ENCODE measurements around the gene TBC1D22A. TPM values are rescaled to one million over a fixed set of nuclear protein-coding genes. Genes with fewer than 3 reads are reported as not detected.

The TBC1D22A gene
- total RNA-seq, 2 donors from 2014 or later = 21.5 to 23.1 TPM

GRCh38 chr22:47032091-47032943 lies 269.9 kb downstream of the TBC1D22A start:
- WGBS, 2 donors = 46 to 76% methylated on average over 8 to 21 of the region's 22 CpGs

DNA sequence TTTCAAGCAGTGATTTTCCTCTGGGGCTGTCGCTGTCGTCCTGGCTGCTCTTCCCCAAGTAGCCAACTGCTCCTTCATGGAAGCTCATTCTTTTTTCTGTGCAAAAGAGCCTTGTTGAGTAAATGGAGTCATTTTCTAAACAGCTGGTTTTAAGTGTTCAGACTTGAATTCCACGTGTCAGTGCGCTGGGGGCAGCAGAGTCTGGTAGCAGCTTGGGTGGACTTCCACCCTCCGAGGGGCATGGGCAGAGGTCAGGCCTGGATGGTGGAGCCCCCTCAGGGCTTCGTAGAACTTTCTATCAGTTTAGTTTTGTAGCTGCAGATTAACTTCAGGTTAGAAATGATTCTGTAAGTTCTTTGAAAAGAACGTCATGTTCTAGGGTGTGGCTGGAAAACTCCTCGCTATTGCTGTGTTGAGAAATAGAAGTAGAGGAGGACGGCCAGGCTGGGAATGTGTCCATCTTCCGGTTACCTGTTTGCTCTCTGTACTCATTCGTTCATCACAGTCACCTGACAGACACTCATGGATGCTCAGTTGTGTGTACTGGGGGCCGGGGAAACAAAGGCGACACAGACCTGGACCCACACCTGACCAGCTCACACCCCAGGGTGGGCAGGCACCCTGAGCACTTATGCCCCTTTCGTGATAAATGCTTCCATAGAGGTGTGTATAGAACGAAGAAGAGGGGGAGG lies 270.7 kb downstream of the TBC1D22A start:
- TF ChIP-seq POLR2A (IDR thresholded peaks at IDR 0.05) = no peak
- TF ChIP-seq, protein P1, sequence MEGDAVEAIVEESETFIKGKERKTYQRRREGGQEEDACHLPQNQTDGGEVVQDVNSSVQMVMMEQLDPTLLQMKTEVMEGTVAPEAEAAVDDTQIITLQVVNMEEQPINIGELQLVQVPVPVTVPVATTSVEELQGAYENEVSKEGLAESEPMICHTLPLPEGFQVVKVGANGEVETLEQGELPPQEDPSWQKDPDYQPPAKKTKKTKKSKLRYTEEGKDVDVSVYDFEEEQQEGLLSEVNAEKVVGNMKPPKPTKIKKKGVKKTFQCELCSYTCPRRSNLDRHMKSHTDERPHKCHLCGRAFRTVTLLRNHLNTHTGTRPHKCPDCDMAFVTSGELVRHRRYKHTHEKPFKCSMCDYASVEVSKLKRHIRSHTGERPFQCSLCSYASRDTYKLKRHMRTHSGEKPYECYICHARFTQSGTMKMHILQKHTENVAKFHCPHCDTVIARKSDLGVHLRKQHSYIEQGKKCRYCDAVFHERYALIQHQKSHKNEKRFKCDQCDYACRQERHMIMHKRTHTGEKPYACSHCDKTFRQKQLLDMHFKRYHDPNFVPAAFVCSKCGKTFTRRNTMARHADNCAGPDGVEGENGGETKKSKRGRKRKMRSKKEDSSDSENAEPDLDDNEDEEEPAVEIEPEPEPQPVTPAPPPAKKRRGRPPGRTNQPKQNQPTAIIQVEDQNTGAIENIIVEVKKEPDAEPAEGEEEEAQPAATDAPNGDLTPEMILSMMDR (IDR thresholded peaks at IDR 0.05) = no peak
- ATAC-seq = peak; percentile 36
- WGBS, 2 donors = 54 to 65% methylated on average over 15 of the region's 15 CpGs
- Histone ChIP-seq H3K4me1 (peaks cover 28% of the 10 kb centered on the region), H3K36me3 (replicated peaks in 1 of 2; ENCODE audit: insufficient read depth in 1 of 2, low read depth in 2 of 2) (no peaks in the 10 kb centered on the region), H3K4me3 (no peak overlapping the region), H3K27me3 (no peaks in the 10 kb centered on the region), H3K27ac (peak overlapping the region; percentile 55 to 69 (median 60)), H3K9me3 (no peaks in the 10 kb centered on the region)
- peak in 2 of 4 donors; percentile 37 to 65 for DNase-seq
- intact Hi-C loops (cut with DNase I) = no loop called here

More at GRCh38 chr22:47032091-47032943, 269.9 kb downstream of the TBC1D22A start:
- intact Hi-C loops (cut with DNase I) = no loop called here
- peak; percentile 84 for ATAC-seq
- peak; percentile 72 to 87 (median 82) for DNase-seq
- no peaks in the 10 kb centered on the region for H3K9me3 ChIP-seq
- no peak overlapping the region for H3K4me3 ChIP-seq
- H3K27ac ChIP-seq = peak overlapping the region; percentile 55 to 69 (median 60)
- H3K4me1 ChIP-seq = peaks cover 28% of the 10 kb centered on the region
- H3K27me3 ChIP-seq = no peaks in the 10 kb centered on the region
- no peaks in the 10 kb centered on the region for H3K36me3 ChIP-seq (replicated peaks in 1 of 2; ENCODE audit: insufficient read depth in 1 of 2, low read depth in 2 of 2)
- TF ChIP-seq POLR2A (IDR thresholded peaks at IDR 0.05) = peak in 2 of 3 donors; percentile 3 to 7
- TF ChIP-seq, protein P1 (IDR thresholded peaks at IDR 0.05) = no peak

DNA sequence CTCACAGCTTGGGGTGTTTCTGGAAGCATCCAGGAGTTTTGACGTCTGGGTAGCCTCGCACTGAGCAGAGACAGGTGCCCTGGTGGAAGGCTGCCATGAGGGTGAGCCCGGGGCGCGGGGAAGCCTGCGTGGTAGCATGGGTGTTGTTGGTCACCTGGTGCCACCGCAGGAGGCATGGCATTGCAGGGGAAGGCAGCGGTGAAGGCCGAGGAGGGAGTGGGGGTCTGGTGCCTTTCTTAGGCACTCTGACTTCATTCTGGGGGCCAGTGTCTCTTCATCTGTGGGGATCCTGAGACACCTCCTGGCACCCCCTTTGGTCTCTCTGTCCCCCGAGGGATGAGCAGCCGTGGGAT lies 271.2 kb downstream of the TBC1D22A start:
- no peak for ATAC-seq
- no peak for DNase-seq
- TF ChIP-seq, protein P1 (IDR thresholded peaks at IDR 0.05) = no peak
- TF ChIP-seq POLR2A (IDR thresholded peaks at IDR 0.05) = no peak
- no peak overlapping the region for H3K4me3 ChIP-seq
- intact Hi-C loops (cut with DNase I) = no loop called here
- no peaks in the 10 kb centered on the region for H3K9me3 ChIP-seq
- no peaks in the 10 kb centered on the region for H3K27me3 ChIP-seq
- peaks cover 28% of the 10 kb centered on the region for H3K4me1 ChIP-seq
- WGBS, 2 donors = 88 to 93% methylated on average over 10 to 11 of the region's 11 CpGs
- no peaks in the 10 kb centered on the region for H3K36me3 ChIP-seq (replicated peaks in 1 of 2; ENCODE audit: insufficient read depth in 1 of 2, low read depth in 2 of 2)
- peak overlapping the region in 3 of 4 donors; percentile 55 to 69 (median 57) for H3K27ac ChIP-seq

- Histone ChIP-seq H3K27me3 (no peaks in the 10 kb centered on the region), H3K27ac (no peak overlapping the region), H3K9me3 (no peaks in the 10 kb centered on the region), H3K4me1 (peaks cover 28% of the 10 kb centered on the region), H3K4me3 (no peak overlapping the region), H3K36me3 (replicated peaks in 1 of 2; ENCODE audit: insufficient read depth in 1 of 2, low read depth in 2 of 2) (no peaks in the 10 kb centered on the region)
- ATAC-seq = no peak
- no peak for TF ChIP-seq POLR2A (IDR thresholded peaks at IDR 0.05)
- TF ChIP-seq, protein P1 (IDR thresholded peaks at IDR 0.05) = no peak
- intact Hi-C loops (cut with DNase I) = no loop called here
- DNase-seq = no peak
- 86 to 92% methylated on average over 19 to 21 of the region's 21 CpGs for WGBS, 2 donors
Measured at GRCh38 chr22:47034076-47034808, 271.8 kb downstream of the TBC1D22A start.
